GM18502 (cell line): ENCODE measurements around the gene NXNL2.

Experiments used
- ATAC-seq: cut with Tn5 transposase; IDR thresholded peaks from one replicate; pipeline ENCODE4 v1.9.1; 2021; ENCODE audit warnings: mild to moderate bottlenecking; ENCODE audit not compliant: unreplicated experiment, poor library complexity

Gene NXNL2

DNA sequence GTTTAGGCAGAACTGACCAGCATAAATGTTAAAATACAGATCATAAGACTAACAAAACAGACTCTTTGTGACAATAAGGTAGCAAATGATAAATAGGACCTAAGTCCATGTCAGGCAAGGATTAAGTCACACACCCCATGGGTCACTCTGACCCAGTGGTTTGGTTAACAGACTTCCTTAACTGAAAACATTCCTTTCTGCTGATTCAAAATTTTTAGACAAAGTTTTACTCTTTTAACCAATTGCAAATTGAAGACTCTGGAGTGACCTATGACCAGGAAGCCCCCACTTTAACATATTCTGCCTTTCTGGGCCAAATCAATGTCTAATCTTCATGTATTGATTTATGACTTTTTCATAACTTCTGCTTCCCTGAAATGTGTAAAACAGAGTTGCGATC lies 4.9 kb upstream of the NXNL2 start:
- ATAC-seq, result no peak

DNA sequence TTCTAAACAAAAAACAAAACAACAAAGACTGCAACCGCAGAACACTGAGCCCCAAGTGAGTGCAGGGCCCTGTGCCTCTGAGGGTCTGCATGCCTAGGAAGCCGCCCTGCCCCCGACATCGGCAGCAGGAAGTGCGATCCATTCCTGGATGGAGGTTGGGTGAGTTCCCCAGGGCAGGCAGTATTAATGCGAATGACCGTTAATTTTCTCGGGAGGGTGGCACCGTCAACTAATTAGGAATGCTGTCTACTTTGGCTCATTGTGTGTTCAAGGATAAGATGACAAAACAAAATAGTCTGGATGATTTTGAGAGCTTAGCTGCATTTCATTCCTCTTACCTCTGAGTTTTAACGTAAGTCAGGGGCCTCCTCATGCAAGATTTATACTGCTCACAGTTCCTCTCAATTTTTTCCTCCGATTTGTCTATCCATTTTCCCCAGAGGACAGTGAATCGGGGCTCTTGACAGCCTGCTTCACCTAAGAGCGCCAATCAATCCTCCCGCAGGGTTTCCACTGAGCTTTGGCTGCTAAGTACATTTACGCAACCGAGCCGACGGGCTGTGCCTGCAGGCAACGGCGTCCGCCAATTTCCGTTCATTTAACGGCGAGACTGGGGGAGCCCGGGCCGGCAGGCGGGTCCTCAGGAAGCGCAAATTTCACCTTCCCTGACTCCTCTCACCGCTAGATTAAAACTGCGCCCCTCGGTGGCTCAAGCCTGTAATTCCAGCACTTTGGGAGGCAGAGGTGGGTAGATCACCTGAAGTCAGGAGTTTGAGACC lies 2.9 kb upstream of the NXNL2 start:
- no peak for ATAC-seq

GRCh38 chr9:88533951-88534455 lies 975 bp upstream of the NXNL2 start:
- no peak for ATAC-seq

DNA sequence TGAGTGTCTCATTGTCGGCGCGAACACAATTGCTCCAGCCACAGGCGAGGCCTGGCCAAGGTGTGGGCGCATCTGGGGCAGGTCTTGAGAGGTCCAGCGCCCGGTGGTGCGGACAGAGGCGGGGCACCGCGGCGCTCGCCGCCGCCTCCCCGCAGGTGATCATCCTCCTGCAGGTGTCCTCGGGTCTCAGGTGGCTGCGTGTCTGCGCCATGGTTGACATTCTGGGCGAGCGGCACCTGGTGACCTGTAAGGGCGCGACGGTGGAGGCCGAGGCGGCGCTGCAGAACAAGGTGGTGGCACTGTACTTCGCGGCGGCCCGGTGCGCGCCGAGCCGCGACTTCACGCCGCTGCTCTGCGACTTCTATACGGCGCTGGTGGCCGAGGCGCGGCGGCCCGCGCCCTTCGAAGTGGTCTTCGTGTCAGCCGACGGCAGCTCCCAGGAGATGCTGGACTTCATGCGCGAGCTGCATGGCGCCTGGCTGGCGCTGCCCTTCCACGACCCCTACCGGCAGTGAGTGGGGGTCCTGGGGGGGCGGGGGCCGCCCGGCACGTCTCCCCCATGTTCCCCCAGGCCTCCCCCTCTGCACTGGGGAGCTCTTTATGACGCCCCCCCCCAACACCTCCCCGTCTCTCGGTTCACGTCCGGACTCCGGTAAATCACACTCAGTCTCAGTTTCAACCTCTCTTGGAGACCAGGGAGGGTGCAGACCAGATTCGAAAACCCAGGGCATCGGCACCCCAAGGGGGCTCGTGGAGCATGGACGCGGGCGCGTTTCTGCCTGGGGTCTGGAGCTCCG lies 446 bp downstream of the NXNL2 start:
- no peak for ATAC-seq

- ATAC-seq, result no peak
Measured at GRCh38 chr9:88536023-88536324, 996 bp downstream of the NXNL2 start.

- ATAC-seq, result no peak
Measured at GRCh38 chr9:88536951-88537760, 2.2 kb downstream of the NXNL2 start.

DNA sequence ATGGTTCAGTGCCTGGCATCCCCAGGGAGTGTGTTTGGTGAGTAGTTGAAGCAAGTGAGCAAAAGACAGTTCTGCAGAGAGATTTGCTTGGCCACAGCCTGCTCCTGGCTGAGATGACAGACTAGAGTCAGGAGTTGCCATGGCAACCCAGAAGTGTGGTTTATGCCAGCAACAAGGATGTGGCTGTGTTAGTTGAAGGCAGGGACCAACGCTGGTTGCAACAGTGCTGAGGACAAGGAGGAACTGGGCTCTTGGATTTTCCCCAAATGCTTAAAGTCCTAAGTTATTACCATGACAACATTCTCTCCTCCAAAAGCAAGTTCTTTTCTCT lies 2.7 kb downstream of the NXNL2 start:
- ATAC-seq, result no peak

- ATAC-seq, result no peak
Measured at GRCh38 chr9:88538311-88539085, 3.5 kb downstream of the NXNL2 start.

DNA sequence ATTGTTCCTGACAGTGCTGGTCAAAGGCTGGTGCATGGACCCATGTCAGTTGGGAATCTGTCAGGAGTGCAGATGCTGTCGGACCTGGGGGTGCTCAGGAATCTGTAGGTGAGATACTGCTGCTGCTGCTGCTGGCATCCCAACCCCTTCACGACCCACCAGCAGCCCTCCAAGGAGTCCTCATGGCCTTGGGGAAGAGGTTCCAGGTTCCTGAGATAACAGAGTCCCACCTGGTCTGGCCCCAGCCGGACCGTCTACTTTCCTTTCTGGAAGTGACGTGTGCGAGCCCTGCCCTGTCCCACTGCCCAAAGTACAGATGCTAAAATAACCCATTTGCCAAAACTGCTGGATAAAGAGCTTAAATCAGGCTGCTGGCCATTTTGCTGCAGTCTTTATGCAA lies 4.3 kb downstream of the NXNL2 start:
- ATAC-seq, result no peak

- ATAC-seq, result no peak
Measured at GRCh38 chr9:88540251-88540763, 5.3 kb downstream of the NXNL2 start.

GRCh38 chr9:88544245-88544644 lies 9.3 kb downstream of the NXNL2 start:
- no peak for ATAC-seq

DNA sequence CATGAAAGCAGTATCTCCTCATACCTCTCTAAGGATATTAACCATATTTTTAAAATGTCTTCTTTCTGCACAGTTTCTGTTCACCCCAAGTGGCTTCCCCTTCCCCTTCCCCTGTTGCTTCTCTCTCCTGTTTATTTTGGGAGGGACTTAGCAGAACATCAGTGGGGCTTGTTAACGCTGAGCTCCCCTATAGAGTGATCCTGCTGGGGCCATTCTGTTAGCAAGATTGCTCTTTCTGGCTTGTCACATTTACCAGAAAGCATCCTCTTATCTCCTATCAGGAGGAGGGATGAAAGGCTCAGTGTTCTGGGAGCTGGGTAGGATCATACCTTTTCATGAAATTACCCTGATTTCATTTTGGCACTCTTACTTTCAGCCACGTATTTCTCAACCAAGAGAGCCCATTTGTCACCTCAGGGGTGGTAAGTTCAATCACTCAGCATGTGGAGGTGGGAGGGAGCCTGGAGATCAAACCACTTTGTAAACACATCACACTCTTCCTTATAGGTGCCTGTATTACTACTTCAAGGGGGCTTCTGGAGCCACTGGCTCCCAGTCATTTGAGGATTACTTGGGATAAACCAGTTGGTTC lies 16.7 kb downstream of the NXNL2 start:
- no peak for ATAC-seq

DNA sequence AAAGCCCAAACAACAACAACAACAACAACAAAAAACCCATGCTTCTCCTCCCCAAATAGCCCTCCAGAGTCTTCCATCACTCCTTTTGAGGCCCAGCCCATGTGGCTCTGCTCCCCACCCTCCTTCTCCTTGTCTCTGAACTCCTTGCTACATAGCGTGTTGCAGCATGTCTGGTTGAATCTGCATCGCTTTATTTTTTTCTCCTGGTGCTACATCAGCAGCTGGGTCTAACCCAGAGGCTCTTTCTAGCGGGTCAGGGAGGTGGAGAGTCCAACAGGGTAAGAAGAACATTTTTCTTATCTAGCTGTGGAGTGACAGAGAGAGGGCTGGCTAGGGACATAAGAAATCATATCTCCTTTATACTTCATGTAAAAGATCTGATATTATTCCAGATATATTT lies 18.4 kb downstream of the NXNL2 start:
- no peak for ATAC-seq

GRCh38 chr9:88555268-88555980 lies 20.4 kb downstream of the NXNL2 start:
- no peak for ATAC-seq

- ATAC-seq, result no peak
Measured at GRCh38 chr9:88559661-88560060, 24.7 kb downstream of the NXNL2 start.

DNA sequence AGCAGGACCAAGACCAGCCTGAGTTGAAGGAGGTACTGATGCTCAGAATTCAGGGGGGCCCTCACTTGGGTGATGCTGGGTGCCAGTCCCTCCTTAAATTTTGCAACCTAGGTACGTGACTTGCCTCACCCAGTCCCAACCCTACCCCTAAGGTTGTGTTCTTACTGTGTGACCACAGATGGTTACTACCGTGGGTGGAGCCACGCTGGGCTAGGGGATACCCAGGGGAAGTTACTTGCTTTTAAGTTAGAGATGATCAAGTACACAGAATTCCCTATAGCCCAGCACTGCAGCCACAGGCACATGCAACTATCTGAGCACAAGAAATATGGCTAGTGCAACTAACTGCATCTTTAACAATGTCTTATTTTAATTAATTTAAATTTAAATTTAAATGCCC lies 32.9 kb downstream of the NXNL2 start:
- peak; percentile 58 for ATAC-seq

DNA sequence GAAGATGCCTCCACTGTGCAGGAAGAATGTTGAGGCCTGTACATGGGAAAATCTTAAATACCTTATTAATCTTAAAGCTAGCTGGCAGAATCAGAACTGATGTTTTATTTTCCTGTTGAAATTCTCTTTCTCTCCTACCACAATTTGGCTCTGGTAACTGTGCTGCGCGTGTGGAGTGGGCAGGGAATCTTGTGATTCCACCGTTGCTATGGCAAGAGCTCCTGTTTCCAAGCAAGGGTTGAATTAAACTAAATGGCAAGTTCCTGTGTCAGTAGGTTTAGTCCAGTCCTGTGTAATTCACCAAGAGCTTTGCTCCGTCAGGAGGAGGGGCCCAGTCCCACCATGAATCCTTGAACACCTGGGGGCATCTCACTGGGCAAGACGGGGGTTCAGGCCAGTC lies 36.4 kb downstream of the NXNL2 start:
- no peak for ATAC-seq

GRCh38 chr9:88572684-88573083 lies 37.7 kb downstream of the NXNL2 start:
- no peak for ATAC-seq

DNA sequence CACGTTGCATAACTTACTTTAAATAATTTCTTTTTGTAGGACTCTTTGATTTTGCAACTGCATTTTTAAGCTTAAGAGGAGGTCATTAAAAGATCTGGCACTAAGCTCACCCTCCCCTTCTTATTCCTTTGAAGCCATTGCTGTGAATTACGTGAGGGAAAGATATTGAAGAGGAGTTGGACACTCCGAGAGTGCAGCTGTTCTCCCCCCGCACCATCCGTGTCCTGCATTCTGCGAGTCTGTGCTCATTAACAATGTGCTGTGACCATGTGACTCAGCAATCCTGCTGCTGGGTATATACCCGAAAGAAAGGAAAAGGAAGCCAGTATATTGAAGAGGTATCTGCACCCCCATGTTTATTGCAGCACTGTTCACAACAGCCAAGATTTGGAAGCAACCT lies 40.0 kb downstream of the NXNL2 start:
- no peak for ATAC-seq
